DLD1 (cell line): ENCODE measurements around the gene CMTM8.

Experiments
- in situ Hi-C: cut with HindIII; loops from 2 replicates; pipeline ENCODE4 v1.10.0; 2017; ENCODE audit warnings: low sequenced_read_pairs

CMTM8 gene

GRCh38 chr3:32334675-32335074, 96.2 kb downstream of the CMTM8 start:
- in situ Hi-C loops = no loop called here

DNA sequence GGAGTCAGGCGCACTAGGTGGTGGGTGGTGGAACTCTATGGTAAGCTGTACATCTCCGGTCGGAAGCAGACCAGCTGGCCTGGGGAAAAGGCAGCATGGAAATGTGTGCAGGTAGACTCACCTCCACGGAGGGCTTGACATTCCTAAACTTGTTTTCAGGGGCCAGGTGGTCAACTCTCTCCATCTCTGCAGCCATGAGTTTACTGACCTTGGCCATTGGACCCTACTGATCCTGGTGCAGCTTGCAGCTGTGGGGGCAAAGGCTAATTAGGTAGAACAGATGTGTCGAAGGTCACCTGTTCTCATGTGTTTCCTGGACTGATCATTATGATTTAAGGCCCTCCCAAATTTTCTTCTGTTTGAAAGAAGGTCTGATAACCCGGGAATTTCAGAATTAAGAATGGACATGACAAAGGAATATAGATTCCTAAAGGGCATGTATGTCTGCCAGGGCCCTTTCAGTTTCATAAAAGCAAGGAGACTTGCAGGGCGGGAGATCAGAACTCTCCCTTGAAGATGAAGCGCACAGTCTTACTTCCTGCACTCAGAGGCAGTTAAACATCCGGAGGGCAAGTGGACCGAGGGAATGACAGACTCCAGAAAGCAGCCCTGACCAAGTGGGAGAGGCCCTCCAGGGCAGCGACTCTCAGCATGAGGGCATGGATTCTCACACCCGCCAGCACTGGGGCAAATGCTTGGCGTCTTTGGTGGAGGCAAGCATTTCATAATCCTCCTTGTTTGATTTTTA, 97.1 kb downstream of the CMTM8 start:
- in situ Hi-C loops = no loop called here

GRCh38 chr3:32336113-32336498, 97.6 kb downstream of the CMTM8 start:
- in situ Hi-C loops = no loop called here

GRCh38 chr3:32337505-32337904, 99.0 kb downstream of the CMTM8 start:
- in situ Hi-C loops = no loop called here

GRCh38 chr3:32340039-32340438, 101.6 kb downstream of the CMTM8 start:
- in situ Hi-C loops = no loop called here

DNA sequence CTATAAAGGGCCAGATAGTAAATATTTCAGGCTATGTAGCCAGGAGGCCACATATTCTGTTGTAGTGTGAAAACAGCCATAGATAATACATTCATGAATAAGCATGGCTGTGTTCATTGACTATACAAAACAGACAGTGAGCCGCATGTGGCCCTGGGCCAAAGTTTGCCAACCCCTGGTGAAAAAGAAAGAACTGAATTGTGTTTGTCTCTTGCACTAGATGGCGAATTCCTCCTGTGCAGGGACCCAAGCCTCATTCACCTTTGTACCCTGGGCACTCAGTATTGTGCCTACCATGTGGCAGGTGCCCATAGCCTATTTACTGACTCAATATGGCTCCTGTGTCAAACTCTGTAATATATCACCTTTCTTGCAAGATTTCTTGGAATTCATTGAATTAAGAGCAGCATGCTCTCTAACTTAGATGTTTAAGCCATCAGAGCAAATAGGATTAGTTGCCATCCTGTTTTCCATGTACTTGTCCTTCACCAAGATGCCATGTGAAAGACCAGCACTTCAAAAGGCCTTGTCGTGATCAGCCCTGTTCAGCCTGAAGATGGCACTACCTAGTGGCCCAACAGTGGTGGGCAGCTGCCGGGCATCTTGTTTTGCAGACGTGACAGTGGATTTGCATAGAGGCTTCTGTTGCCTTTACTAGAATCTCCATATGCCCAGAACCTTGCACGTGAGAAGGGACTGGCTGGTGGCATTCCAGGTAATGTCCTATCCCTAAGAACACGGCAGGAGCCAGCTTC, 102.3 kb downstream of the CMTM8 start:
- in situ Hi-C loops = no loop called here

DNA sequence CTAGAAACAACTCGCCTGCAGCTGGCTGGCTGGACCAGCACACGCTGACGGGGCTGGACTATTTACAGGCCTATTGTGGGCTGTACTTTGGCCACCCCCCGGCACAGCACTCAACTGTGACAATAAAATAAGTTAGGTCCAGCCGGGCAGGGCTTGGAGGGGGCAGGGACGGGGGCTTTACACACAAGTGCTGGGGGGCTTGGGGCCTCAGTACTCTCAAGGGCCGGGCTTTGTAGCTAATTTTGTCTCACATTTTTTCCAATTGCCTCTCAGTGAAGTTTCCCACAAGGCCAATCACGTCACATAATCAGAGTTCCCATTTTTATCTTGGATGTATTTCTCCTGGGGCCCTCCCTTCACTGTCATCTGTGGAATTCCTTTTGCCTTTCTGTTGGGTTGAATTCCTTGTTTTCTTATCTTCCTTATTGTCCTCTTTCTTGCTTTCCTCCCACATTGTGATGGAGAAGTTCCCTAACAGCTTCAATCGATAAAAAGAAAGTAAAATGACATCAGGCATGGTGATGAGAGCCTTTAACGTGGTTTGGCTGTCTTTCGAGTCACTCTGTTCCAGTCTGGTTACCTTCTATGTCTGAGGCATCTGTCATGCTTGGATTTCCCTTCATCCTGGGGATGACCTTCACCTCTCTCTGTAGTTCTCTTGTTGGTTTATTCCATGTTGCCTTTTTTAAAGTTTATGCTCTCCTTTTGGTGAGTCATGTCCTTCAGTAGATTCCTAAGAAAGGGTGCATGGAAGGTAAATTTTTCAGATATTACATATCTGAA, 109.1 kb downstream of the CMTM8 start:
- in situ Hi-C loops = no loop called here

GRCh38 chr3:32349184-32349583, 110.7 kb downstream of the CMTM8 start:
- in situ Hi-C loops = no loop called here

DNA sequence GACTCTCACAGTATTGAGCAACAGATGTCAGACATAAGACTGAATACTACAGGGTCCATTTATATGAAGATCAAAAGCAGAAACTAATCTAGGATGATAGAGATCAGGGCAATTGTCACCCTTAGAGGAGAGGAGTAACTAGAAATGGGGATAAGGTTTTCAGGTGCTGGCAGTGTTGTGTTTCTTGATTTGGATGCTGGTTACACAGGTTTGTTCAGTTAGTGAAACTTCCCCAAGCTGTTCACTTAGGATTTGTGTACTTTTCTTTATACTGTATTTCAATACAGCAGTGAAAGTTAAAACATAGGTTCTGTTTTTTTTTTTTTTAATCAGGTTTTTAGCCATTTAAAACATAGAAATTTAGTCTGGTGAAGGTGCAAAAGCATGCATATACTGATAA, 114.1 kb downstream of the CMTM8 start:
- in situ Hi-C loops = no loop called here

GRCh38 chr3:32353351-32353750, 114.9 kb downstream of the CMTM8 start:
- in situ Hi-C loops = no loop called here

DNA sequence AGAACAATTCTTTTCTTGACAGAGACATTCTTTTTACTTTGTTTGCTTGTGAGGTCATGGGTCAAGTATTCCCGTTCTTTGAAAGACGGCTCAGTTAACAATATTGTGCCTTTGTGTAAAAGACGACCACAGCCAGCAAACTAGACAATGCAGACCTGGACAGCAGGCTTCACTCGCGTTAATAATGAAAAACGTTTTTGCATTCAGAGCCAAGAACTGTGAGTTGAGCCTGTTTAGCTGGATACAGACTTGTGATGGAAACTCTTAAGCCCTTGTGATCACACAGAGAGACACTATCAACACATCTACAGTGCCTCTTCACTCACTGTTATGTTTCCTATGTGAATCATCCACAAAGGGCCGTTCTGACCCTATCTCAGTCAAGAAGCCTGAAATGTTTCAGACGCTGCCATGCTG, 115.9 kb downstream of the CMTM8 start:
- in situ Hi-C loops = no loop called here

DNA sequence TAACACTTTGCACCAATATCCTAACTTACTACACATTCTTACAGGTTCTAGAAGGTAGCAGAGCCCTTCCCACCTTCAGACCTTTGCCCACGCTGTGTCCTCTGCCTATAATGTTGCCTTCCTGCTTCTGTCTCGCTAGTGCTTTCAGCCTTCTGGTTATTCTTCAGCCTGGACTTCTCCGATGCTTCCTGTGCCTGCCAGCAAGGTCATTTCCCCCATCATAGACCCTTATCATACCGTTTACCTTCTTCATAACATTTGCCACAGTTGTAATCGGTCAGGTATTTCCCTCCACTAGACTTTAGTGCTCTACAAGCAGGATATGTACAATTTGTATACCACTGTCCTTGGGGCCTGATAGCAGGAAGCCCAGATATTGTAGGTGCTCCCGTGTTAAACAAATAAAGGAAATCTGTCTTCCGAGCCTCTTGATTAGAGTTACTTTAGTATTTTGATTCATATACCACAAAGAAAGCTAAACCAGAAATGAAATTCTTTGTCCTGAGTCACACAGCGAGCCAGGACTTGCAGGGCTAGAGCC, 117.3 kb downstream of the CMTM8 start:
- in situ Hi-C loops = no loop called here

- in situ Hi-C loops = no loop called here
Measured at GRCh38 chr3:32359766-32360492, 121.4 kb downstream of the CMTM8 start.

DNA sequence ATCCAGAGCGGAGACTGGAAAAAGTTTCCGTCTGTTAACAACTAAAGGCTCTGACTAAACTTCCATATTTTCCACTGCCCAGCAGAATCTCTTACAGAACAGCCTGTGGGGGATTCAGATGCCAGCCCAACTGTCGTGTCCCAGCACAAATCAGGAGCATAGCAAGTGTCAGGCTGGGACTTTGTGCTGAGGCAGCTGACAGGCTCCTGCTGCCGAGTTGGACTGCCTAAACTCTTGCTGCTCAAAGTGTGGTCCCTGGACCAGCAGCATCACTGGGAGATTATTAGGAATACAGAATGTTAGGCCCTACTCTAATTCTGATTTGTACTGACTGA, 122.0 kb downstream of the CMTM8 start:
- in situ Hi-C loops = no loop called here

GRCh38 chr3:32366638-32367397, 128.3 kb downstream of the CMTM8 start:
- in situ Hi-C loops = no loop called here

GRCh38 chr3:32367442-32367841, 129.0 kb downstream of the CMTM8 start:
- in situ Hi-C loops = no loop called here

DNA sequence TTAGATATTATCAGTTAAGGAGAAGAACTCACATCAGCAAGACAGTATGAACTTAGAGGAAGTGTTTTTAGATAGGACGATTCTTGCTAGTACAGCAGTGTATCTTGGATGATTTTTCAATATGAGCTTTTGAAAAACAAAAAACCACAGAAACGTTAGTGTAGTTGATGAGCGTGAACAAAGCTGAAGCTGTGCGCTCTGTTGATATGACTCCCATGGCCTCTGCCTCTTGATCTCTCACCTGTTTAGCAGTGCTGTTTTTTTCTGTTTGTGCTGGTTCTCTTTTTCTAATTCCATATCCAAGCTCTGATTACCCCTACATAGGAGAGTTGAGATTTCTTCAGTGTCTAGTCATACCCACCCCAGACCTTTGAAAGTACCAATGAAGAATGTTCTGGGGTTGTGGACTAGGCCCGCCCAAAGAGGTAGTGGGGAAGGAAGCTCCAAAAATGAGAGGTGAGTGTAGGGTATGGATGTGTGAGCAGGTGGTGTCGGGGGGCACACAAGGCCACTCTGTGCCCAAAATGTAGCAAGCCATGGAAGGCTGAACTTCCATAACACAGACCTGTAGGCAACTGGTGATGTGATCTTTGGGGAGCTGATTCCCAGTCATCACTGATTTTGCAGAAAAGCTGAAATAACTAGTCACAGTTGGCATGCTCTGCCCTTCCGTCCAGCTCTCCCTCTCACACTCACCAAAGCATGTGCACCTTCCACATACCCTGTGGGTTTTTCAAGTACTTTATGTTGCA, 133.2 kb downstream of the CMTM8 start:
- in situ Hi-C loops = no loop called here

DNA sequence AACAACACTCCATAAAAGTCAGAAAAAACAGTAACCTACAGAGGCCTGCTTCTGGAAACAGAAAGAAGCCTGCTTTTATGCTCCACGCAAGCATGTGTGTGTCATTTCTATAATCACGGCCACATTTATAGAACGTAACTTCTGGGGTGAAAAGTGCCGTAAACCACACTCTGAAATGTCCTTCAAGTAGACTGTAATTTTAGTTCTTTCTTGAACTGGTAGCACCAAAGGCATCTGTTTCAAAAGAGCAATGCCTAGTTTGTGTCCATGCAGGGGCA, 133.7 kb downstream of the CMTM8 start:
- in situ Hi-C loops = no loop called here

DNA sequence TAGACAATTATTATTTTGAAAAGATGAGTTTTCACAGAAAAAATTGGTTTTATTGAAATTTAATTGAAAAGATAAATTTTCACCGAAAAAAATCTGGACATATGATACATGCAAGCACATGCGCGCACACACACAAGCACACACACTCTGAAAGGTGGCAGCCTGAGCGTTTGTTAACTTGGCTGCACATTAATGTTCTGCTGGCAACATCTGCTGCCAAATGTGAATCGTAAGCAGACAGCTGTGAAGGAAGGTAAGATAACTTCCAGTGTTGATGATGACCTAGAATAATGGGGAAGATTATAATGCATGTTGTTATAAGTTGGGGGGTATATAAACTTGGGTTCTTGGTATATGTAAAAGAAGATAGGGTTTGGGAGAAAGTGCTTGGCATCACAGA, 134.8 kb downstream of the CMTM8 start:
- in situ Hi-C loops = no loop called here

DNA sequence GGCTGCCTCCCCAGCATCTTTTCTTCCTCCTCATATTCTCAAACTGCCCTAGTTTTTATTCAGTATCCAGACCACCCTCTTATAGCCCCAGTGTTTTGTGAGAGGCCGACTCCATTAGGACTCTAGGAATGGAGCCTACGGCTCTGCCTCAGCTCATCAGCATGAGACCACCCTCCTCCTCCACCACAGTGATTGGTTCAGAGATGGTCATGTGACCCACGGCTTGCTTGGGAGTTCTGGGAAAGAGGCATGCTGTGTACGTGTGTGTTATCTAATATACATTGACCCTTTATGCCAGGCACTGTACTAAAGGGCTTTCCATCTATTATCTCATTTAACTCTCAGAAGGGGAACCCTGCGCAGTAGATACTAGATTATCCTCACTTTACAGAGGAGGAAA, 135.4 kb downstream of the CMTM8 start:
- in situ Hi-C loops = no loop called here
